Testis (tissue), 3 donors: ENCODE results near the gene SFXN2. TPM values are rescaled to one million over a fixed set of nuclear protein-coding genes. Genes with fewer than 3 reads are reported as not detected.

ENCODE experiments used
- DNase-seq: peaks from one replicate; pipeline ENCODE4 v3.0.0-alpha.2; 2019
- H3K27ac ChIP-seq, 2 donors: fragments of 200-600 bp; sonication (generic); one replicate each; pipeline ENCODE4 v1.5.1; 2019
- H3K27me3 ChIP-seq: fragments of 200-600 bp; sonication (generic); one replicate; pipeline ENCODE4 v1.5.1; 2019
- H3K36me3 ChIP-seq: fragments of 200-600 bp; sonication (generic); one replicate; pipeline ENCODE4 v1.5.1; 2017; ENCODE audit warnings: low read depth; ENCODE audit errors: missing control alignments
- H3K4me1 ChIP-seq: fragments of 200-600 bp; sonication (generic); one replicate; pipeline ENCODE4 v1.5.1; 2019
- H3K4me3 ChIP-seq, 2 donors: fragments of 200-600 bp; sonication (generic); one replicate each; pipeline ENCODE4 v1.5.1; 2017 to 2019
- H3K9me3 ChIP-seq: fragments of 200-600 bp; sonication (generic); one replicate; pipeline ENCODE4 v1.5.1; 2017
- CTCF ChIP-seq, 3 experiments: fragments of 450-650 bp in 2 of 3; fragments of 200-600 bp in 1 of 3; sonication (generic) in 1 of 3; IDR thresholded peaks; one replicate each; pipeline ENCODE4 v1.5.1; 2016 to 2019; ENCODE audit warnings: antibody characterized with exemption in 3 of 3, mild to moderate bottlenecking in 2 of 3, moderate library complexity in 1 of 3
- POLR2A ChIP-seq: fragments of 450-650 bp; IDR thresholded peaks from one replicate; pipeline ENCODE4 v1.6.1; 2017; ENCODE audit warnings: antibody characterized with exemption, mild to moderate bottlenecking, moderate library complexity
- WGBS, 2 donors: methylation state at CpG; one replicate each; pipeline ENCODE4 v1.1.5; 2018; 5-methylcytosine and 5-hydroxymethylcytosine counted together
- intact Hi-C: fragments of 100-400 bp; cut with DNase I; formaldehyde crosslinking; loops from one replicate; pipeline ENCODE4 v1.15.1; 2023; ENCODE audit warnings: low total_unique reads
- polyA plus RNA-seq: library from polyadenylated mRNA; stranded (reverse); fragments of 350-450 nt; fragmentation: Illumina TruSeq; extraction: RNeasy Lipid Tissue Mini Kit (QIAGEN cat#74804); gene quantifications from one replicate; pipeline ENCODE4 v1.2.3, GENCODE V29; 2014; ENCODE audit warnings: low read depth, low replicate concordance; ENCODE audit not compliant: insufficient read depth
- total RNA-seq, 2 donors: library from RNA; depleted of rRNA; stranded (reverse); fragments of >200 nt; gene quantifications; one replicate each; pipeline ENCODE4 v1.2.3, GENCODE V29; 2016

Gene SFXN2
- total and polyA plus RNA-seq, 3 donors from 2014 or later = 4.4 to 9.8 (median 5.6) TPM

GRCh38 chr10:102679596-102679995 is 34.8 kb upstream of the SFXN2 start:
- TF ChIP-seq POLR2A = no peak
- no peak for TF ChIP-seq CTCF (IDR thresholded peaks at IDR 0.05)
- 96 to 100% methylated on average over 4 of the region's 4 CpGs for WGBS, 2 donors
- no peak for DNase-seq
- Histone ChIP-seq H3K4me1 (peaks cover 48% of the 10 kb centered on the region), H3K4me3 (no peak overlapping the region), H3K9me3 (no peaks in the 10 kb centered on the region), H3K27ac (no peak overlapping the region), H3K36me3 (no peaks in the 10 kb centered on the region), H3K27me3 (no peaks in the 10 kb centered on the region)
- intact Hi-C loops = no loop called here

- Histone ChIP-seq H3K27me3 (no peaks in the 10 kb centered on the region), H3K9me3 (no peaks in the 10 kb centered on the region), H3K27ac (no peak overlapping the region), H3K4me3 (no peak overlapping the region), H3K4me1 (peaks cover 27% of the 10 kb centered on the region), H3K36me3 (no peaks in the 10 kb centered on the region)
- intact Hi-C loops = no loop called here
- 72 to 75% methylated on average over 5 of the region's 5 CpGs for WGBS, 2 donors
- no peak for DNase-seq
- TF ChIP-seq POLR2A (no peak), CTCF (IDR thresholded peaks at IDR 0.05) (no peak)
These were observed 32.7 kb upstream of the SFXN2 start for GRCh38 chr10:102681696-102682095.

- Histone ChIP-seq H3K27ac (no peak overlapping the region), H3K4me3 (no peak overlapping the region), H3K9me3 (no peaks in the 10 kb centered on the region), H3K36me3 (no peaks in the 10 kb centered on the region), H3K27me3 (no peaks in the 10 kb centered on the region), H3K4me1 (peaks cover 21% of the 10 kb centered on the region)
- intact Hi-C loops = no loop called here
- 95 to 98% methylated on average over 7 of the region's 7 CpGs for WGBS, 2 donors
- TF ChIP-seq CTCF (IDR thresholded peaks at IDR 0.05) = no peak
- no peak for TF ChIP-seq POLR2A
- DNase-seq = no peak
These were observed 32.0 kb upstream of the SFXN2 start for GRCh38 chr10:102682416-102682815.

- WGBS, 2 donors = 92 to 94% methylated on average over 4 of the region's 4 CpGs
- peaks cover 15% of the 10 kb centered on the region for H3K4me1 ChIP-seq
- H3K36me3 ChIP-seq = no peaks in the 10 kb centered on the region
- H3K27ac ChIP-seq = no peak overlapping the region
- DNase-seq = no peak
- TF ChIP-seq CTCF (IDR thresholded peaks at IDR 0.05) (no peak), POLR2A (no peak)
- no peaks in the 10 kb centered on the region for H3K27me3 ChIP-seq
- H3K9me3 ChIP-seq = no peaks in the 10 kb centered on the region
- H3K4me3 ChIP-seq = no peak overlapping the region
- intact Hi-C loops = no loop called here
These were observed 31.5 kb upstream of the SFXN2 start for GRCh38 chr10:102682981-102683380.

- Histone ChIP-seq H3K27ac (no peak overlapping the region), H3K4me1 (peaks cover 8% of the 10 kb centered on the region), H3K4me3 (no peak overlapping the region), H3K27me3 (no peaks in the 10 kb centered on the region), H3K36me3 (no peaks in the 10 kb centered on the region), H3K9me3 (no peaks in the 10 kb centered on the region)
- no peak for DNase-seq
- TF ChIP-seq CTCF (IDR thresholded peaks at IDR 0.05) = no peak
- TF ChIP-seq POLR2A = no peak
- intact Hi-C loops = no loop called here
- 64 to 75% methylated on average over 5 of the region's 5 CpGs for WGBS, 2 donors
These were observed 30.7 kb upstream of the SFXN2 start for GRCh38 chr10:102683736-102684135.
